Measurements from ENCODE around the gene GLYR1. TPM values are rescaled to one million over a fixed set of nuclear protein-coding genes. Genes with fewer than 3 reads are reported as not detected.

Gene GLYR1
- 41.9 and 98.2 TPM in 2 replicates for total RNA-seq

DNA sequence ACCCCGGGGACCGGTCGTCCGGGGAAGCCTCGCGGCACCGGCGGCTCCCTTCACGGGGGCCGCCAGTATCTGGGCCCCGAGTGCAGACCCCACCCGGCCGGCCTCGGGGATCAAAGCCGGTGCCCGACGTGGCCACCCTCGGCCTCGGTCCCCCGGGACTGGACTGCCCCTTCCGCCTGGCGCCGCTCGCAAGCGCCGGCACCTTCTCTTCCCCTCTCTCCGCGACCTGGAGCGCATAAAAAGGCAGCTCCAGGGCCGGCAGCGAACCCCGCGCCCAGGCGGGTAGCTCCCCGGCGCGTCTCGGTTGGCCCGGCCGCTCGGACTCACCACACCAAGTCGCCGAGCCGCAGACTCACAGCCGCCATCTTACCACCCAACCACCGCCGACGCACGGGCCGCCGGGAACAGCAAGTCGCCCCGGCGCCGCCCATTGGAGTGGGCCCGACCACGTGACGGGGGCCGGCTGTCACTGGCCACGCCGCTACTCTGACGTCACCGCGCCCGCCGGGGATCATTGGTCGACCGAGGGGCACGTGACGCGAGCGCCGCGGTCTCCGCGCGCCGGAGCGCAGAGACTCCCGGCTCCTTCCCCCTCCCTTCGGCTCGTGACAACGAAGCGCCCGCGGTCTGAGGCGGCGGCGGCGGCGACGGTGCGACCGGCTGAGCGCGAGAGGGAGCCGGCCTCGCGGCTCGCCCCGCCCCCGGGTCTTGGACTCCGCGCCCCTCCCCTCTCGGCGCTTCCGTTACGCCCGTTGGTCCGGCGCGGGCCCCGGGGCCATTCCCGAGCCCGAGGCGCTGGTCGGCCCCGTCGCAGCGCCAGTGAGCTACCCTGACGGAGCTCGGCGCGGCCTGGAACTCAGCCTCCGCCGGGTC is at the start of gene GLYR1, which contains the start of gene UBN1:
TSS of gene GLYR1 (minus strand) at position 388 of the 873 bp plus-strand sequence. CDS start at position 365, 23 bp downstream.
TSS of gene UBN1 (plus strand) at position 581 of the 873 bp plus-strand sequence. CDS start 5,437 bp downstream, outside the sequence.

GRCh38 chr16:4801962-4802658 is 45.0 kb downstream of the GLYR1 start, which contains the start of gene ROGDI:
TSS of gene ROGDI (minus strand) at chr16:4802633. CDS start at chr16:4802571, 62 bp downstream.

DNA sequence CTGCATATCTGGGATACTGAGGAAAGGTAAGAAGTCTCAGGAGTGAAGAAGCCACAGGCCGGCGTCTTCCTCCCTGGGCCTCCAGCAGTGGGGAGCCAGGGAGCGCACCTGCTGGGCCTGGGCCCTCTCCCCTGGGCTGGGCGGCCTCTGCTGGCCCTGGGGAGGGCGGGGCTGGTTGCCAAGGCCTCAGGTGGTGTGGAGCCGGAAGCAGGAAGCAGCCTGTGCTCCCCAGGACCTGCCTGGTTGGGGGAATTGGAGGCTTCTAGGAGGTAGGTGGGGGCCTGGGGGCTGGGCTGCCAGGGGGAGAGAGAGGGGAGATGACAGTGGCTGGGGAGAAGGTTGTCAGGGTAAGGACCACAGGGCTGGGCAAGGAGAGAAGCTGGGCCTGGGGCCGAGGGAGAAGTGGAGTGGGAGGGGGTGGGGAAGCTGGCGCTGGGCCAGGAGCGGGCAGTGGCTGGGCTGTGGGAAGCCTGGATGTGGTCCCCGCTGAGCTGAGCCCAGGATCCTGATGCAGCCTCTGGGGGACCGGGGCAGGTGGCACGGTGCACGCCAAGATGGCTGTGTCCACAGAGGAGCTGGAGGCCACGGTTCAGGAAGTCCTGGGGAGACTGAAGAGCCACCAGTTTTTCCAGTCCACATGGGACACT is 51.8 kb downstream of the GLYR1 start, which contains the start of gene SMIM22:
TSS of gene SMIM22 (plus strand) at position 189 of the 647 bp plus-strand sequence. CDS start at position 555, 366 bp downstream.

GRCh38 chr16:4787627-4788482 is 59.2 kb downstream of the GLYR1 start, which contains the start of gene SEPTIN12:
TSS of gene SEPTIN12 (minus strand) at chr16:4788345. CDS start at chr16:4787645, 700 bp downstream.

GRCh38 chr16:4766875-4767628 is 80.0 kb downstream of the GLYR1 start, which contains the start of gene ZNF500:
TSS of gene ZNF500 (minus strand) at chr16:4767162. CDS start at chr16:4765978, 1,184 bp downstream.

Other genes with a start within 250 kb of the GLYR1 start
- gene UBALD1, start 232.4 kb downstream of the GLYR1 start, total RNA-seq = 1.8 and 7.4 TPM in 2 replicates
- gene MGRN1, start 222.5 kb downstream of the GLYR1 start, total RNA-seq = 13.4 and 40.2 TPM in 2 replicates
- 24.1 and 34.1 TPM in 2 replicates for gene NUDT16L1, start 153.7 kb downstream of the GLYR1 start, total RNA-seq
- gene ANKS3, start 113.0 kb downstream of the GLYR1 start, total RNA-seq = 10.8 and 27.1 TPM in 2 replicates
- gene DNAAF8, start 112.8 kb downstream of the GLYR1 start, total RNA-seq = 0.25 and 0.32 TPM in 2 replicates
- gene ZNF500, start 80.1 kb downstream of the GLYR1 start, total RNA-seq = 5.0 and 6.5 TPM in 2 replicates
- 0.06 TPM in 1 of 2 replicates, not detected in the other for gene SEPTIN12, start 58.9 kb downstream of the GLYR1 start, total RNA-seq
- gene SMIM22, start 51.9 kb downstream of the GLYR1 start, total RNA-seq = not detected in 2 replicates
- gene ROGDI, start 44.7 kb downstream of the GLYR1 start, total RNA-seq = 9.7 and 20.9 TPM in 2 replicates
- gene UBN1, start 193 bp upstream of the GLYR1 start, total RNA-seq = 18.6 and 37.6 TPM in 2 replicates
- gene PPL, start 89.9 kb upstream of the GLYR1 start, total RNA-seq = 0.81 and 8.4 TPM in 2 replicates
- gene SEC14L5, start 111.0 kb upstream of the GLYR1 start, total RNA-seq = under 0.01 and 0.06 TPM in 2 replicates
- gene NAGPA, start 186.6 kb upstream of the GLYR1 start, total RNA-seq = 16.7 and 21.4 TPM in 2 replicates
- not detected in 2 replicates for gene C16orf89, start 218.7 kb upstream of the GLYR1 start, total RNA-seq
- gene ALG1, start 224.6 kb upstream of the GLYR1 start, total RNA-seq = 23.3 and 28.7 TPM in 2 replicates

Measured in bladder microvascular endothelial cell (primary cell).